K562 (cell line): Measurements from ENCODE around the gene ITGBL1. TPM values are rescaled to one million over a fixed set of nuclear protein-coding genes. Genes with fewer than 3 reads are reported as not detected.

Experiments
- ATAC-seq: fragments of 200-7000 bp; cut with Tn5 transposase; 3 replicates; pipeline ENCODE4 v1.9.1; 2020; ENCODE audit warnings: moderate library complexity
- BruUV-seq: library from RNA; stranded (reverse); fragments of 400-500 nt; replicated peaks from 2 replicates; lab custom pipeline; 2021; lab: Mats Ljungman, UMichigan
- CTCF ChIA-PET: fragments of 300-600 bp; formaldehyde crosslinking; extraction: SDS; loops from one replicate; lab custom pipeline; 2021; ENCODE audit warnings: low intra/inter-chr PET ratio; lab: Yijun Ruan, JAX
- POLR2A ChIA-PET: fragments of 300-600, 350-650 bp; sonication (Branson Sonifier 250); formaldehyde crosslinking; extraction: SDS; loops from one replicate; lab custom pipeline; 2021; ENCODE audit warnings: antibody characterized with exemption, inconsistent platforms; lab: Yijun Ruan, JAX
- DNase-seq, 4 experiments: peaks; one replicate each; pipeline versions ENCODE4 v3.0.0 to v3.0.0-alpha.2; 2011 to 2018; ENCODE audit warnings: low spot score in 3 of 4, mixed read lengths in 3 of 4; ENCODE audit errors: extremely low read depth in 1 of 4
- FAIRE-seq: peaks from 2 replicates; lab custom pipeline; 2011; peaks lifted over from hg19 to GRCh38; lab: Jason Lieb, UNC
- H2AFZ ChIP-seq: 2 replicates; pipeline ENCODE4 v1.6.0; 2011; ENCODE audit warnings: low read depth, low read length, control low read depth, inconsistent platforms
- H3K27ac ChIP-seq: fragments of 200-600 bp; 3 replicates; pipeline ENCODE4 v1.8.0; 2011; ENCODE audit warnings: low read depth, mild to moderate bottlenecking, control low read depth, inconsistent platforms, low read length, moderate library complexity, mixed read lengths; ENCODE audit errors: extremely low read depth
- H3K27me3 ChIP-seq, 2 experiments: fragments of 300-600 bp in 1 of 2; 2 replicates in 1 of 2; 3 replicates in 1 of 2; pipeline versions ENCODE4 v1.6.0 to v1.8.0; 2011; ENCODE audit warnings: inconsistent platforms in 2 of 2, low read length in 2 of 2, mild to moderate bottlenecking in 1 of 2, mixed read lengths in 1 of 2, moderate library complexity in 1 of 2; ENCODE audit not compliant: control insufficient read depth in 2 of 2, insufficient read depth in 2 of 2
- H3K36me3 ChIP-seq: fragments of 300-600 bp; 3 replicates; pipeline ENCODE4 v1.8.0; 2011; ENCODE audit warnings: mild to moderate bottlenecking, low read length, inconsistent platforms; ENCODE audit not compliant: control insufficient read depth, insufficient read depth
- H3K4me1 ChIP-seq, 2 experiments: fragments of 200-600 bp in 1 of 2; replicated peaks in 1 of 2; 2 replicates in 1 of 2; 3 replicates in 1 of 2; pipeline versions ENCODE4 v1.5.1 to v1.8.0; 2011; ENCODE audit warnings: inconsistent platforms in 2 of 2, low read length in 2 of 2, mild to moderate bottlenecking in 1 of 2, mixed read lengths in 1 of 2, moderate library complexity in 1 of 2; ENCODE audit not compliant: control insufficient read depth in 2 of 2, insufficient read depth in 2 of 2
- H3K4me2 ChIP-seq: 2 replicates; pipeline ENCODE4 v1.6.1; 2011; ENCODE audit warnings: low read length, control low read depth, inconsistent platforms, mixed read lengths; ENCODE audit not compliant: insufficient read depth
- H3K4me3 ChIP-seq: fragments of 200-600 bp; sonication (generic), shearing (Covaris generic); 2 replicates; pipeline ENCODE4 v1.5.1; 2016; ENCODE audit warnings: control low read depth, inconsistent platforms
- H3K79me2 ChIP-seq: fragments of 200-600 bp; 3 replicates; pipeline ENCODE4 v1.8.0; 2011; ENCODE audit warnings: low read length, inconsistent platforms; ENCODE audit not compliant: control insufficient read depth, insufficient read depth
- H3K9ac ChIP-seq, 2 experiments: 2 replicates each; pipeline versions ENCODE4 v1.6.0 to v1.6.1; 2011; ENCODE audit warnings: low read depth in 2 of 2, low read length in 2 of 2, control low read depth in 1 of 2, inconsistent platforms in 1 of 2, mild to moderate bottlenecking in 1 of 2, mixed read lengths in 1 of 2; ENCODE audit not compliant: insufficient read depth in 1 of 2
- H3K9me1 ChIP-seq: one replicate; pipeline ENCODE4 v1.6.0; 2011; ENCODE audit warnings: inconsistent platforms, mild to moderate bottlenecking, low read length, moderate library complexity; ENCODE audit not compliant: control insufficient read depth, insufficient read depth
- H3K9me3 ChIP-seq: replicated peaks from 2 replicates; pipeline ENCODE4 v1.5.1; 2011; ENCODE audit warnings: low read depth, low read length, inconsistent platforms; ENCODE audit not compliant: control insufficient read depth, insufficient read depth
- H4K20me1 ChIP-seq: replicated peaks from 2 replicates; pipeline ENCODE4 v1.6.1; 2011; ENCODE audit warnings: low read length, inconsistent platforms, mixed read lengths; ENCODE audit not compliant: control insufficient read depth, insufficient read depth
- CAMTA2 ChIP-seq: fragments of 250-450 bp; sonication (Bioruptor Pico); conservative IDR thresholded peaks from 2 replicates; pipeline ENCODE4 v1.5.1; 2022
- CREM ChIP-seq: IDR thresholded peaks from 2 replicates; pipeline ENCODE4 v1.6.1; 2014; ENCODE audit warnings: antibody characterized with exemption, low read depth
- HDAC8 ChIP-seq: fragments of 450-650 bp; IDR thresholded peaks from 2 replicates; pipeline ENCODE4 v1.6.1; 2016; ENCODE audit warnings: mild to moderate bottlenecking, missing genetic modification characterization, moderate library complexity, missing compliant biosample characterization
- HEY1 ChIP-seq: fragments of 250-450 bp; sonication (Bioruptor Pico); IDR thresholded peaks from 2 replicates; pipeline ENCODE4 v1.5.0; 2020; ENCODE audit warnings: mild to moderate bottlenecking, moderate library complexity, borderline replicate concordance
- MED1 ChIP-seq: sonication (generic); formaldehyde crosslinking; IDR thresholded peaks from 2 replicates; pipeline ENCODE4 v1.8.1; 2023; ENCODE audit warnings: missing genetic modification reagents, borderline replicate concordance
- NR1H2 ChIP-seq: sonication (generic); formaldehyde crosslinking; IDR thresholded peaks from 2 replicates; pipeline ENCODE4 v1.4.0; 2020; ENCODE audit warnings: mild to moderate bottlenecking, missing genetic modification reagents
- SAFB ChIP-seq: fragments of 200-400 bp; formaldehyde crosslinking; IDR thresholded peaks from 2 replicates; pipeline ENCODE4 v1.6.1; 2017; ENCODE audit warnings: low read depth, low read length, borderline replicate concordance
- TEAD1 ChIP-seq, 2 experiments: fragments of 450-650 bp in 1 of 2; sonication (generic) in 1 of 2; formaldehyde crosslinking; IDR thresholded peaks; 2 replicates each; pipeline versions ENCODE4 v1.4.0 to v1.8.0; 2020 to 2022; ENCODE audit warnings: mild to moderate bottlenecking in 2 of 2, missing genetic modification reagents in 1 of 2
- TSHZ1 ChIP-seq: fragments of 250-450 bp; sonication (Bioruptor Pico); IDR thresholded peaks from 2 replicates; pipeline ENCODE4 v1.4.0; 2020; ENCODE audit warnings: mild to moderate bottlenecking, moderate library complexity
- U2AF1 ChIP-seq: fragments of 200-400 bp; formaldehyde crosslinking; optimal IDR thresholded peaks from 2 replicates; pipeline ENCODE3; 2017; ENCODE audit warnings: mild to moderate bottlenecking, low read depth, low read length, moderate library complexity
- XRCC4 ChIP-seq: IDR thresholded peaks from one replicate; pipeline ENCODE4 v1.6.1; 2011; ENCODE audit not compliant: insufficient read depth, insufficient read length; ENCODE audit errors: extremely low read depth
- ZFP91 ChIP-seq: sonication (generic); formaldehyde crosslinking; IDR thresholded peaks from 2 replicates; pipeline ENCODE4 v1.8.0; 2022; ENCODE audit warnings: mild to moderate bottlenecking, missing genetic modification reagents
- ZMIZ1 ChIP-seq, 2 experiments: fragments of 150-350 bp in 1 of 2; IDR thresholded peaks; 2 replicates each; pipeline ENCODE4 v1.6.1; 2012 to 2016; ENCODE audit warnings: low read depth in 2 of 2, low read length in 2 of 2, mild to moderate bottlenecking in 1 of 2, moderate library complexity in 1 of 2
- ZNF24 ChIP-seq: fragments of 450-650 bp; IDR thresholded peaks from 2 replicates; pipeline ENCODE4 v1.6.1; 2016
- ZNF347 ChIP-seq: fragments of 450-650 bp; formaldehyde crosslinking; IDR thresholded peaks from 2 replicates; pipeline ENCODE4 v1.4.0; 2020; ENCODE audit warnings: low read depth, mild to moderate bottlenecking, moderate library complexity
- ZNF57 ChIP-seq: fragments of 450-650 bp; formaldehyde crosslinking; IDR thresholded peaks from 2 replicates; pipeline ENCODE4 v1.4.0; 2020; ENCODE audit warnings: mild to moderate bottlenecking, moderate library complexity
- WGBS: fragments of 100-300 bp; shearing (Covaris generic); methylation state at CpG from one replicate; pipeline ENCODE4 v1.1.6; 2016; ENCODE audit warnings: low coverage, mixed read lengths; ENCODE audit not compliant: insufficient coverage; ENCODE audit errors: missing lambda C conversion rate; 5-methylcytosine and 5-hydroxymethylcytosine counted together
- in situ Hi-C: fragments of 300-500 bp; cut with MboI; formaldehyde crosslinking; loops from 4 replicates; pipeline ENCODE4 v1.15.0; 2018; ENCODE audit warnings: inconsistent platforms, mixed read lengths
- intact Hi-C: fragments of 100-400 bp; cut with micrococcal nuclease; formaldehyde crosslinking; loops from 2 replicates; pipeline ENCODE4 v1.14.2; 2022
- polyA plus RNA-seq, 8 experiments: library from polyadenylated mRNA; depleted of rRNA in 4 of 8; stranded (reverse) in 5 of 8; unstranded in 3 of 8; fragments of >200 nt; fragmentation: Nextera tagmentation in 2 of 8; fragmentation: Illumina TruSeq in 1 of 8; extraction: Ambion mirVana in 2 of 8; extraction: Trizol in 1 of 8; gene quantifications; 2 replicates each; pipeline versions ENCODE4 v1.2.1 to v1.2.3, GENCODE V29; 2011 to 2014; ENCODE audit warnings: inconsistent platforms in 1 of 8, missing spikeins in 1 of 8
- total RNA-seq, 7 experiments: library from RNA; depleted of rRNA in 6 of 7; stranded (reverse); fragments of >200 nt in 6 of 7; fragmentation: Illumina TruSeq in 2 of 7; extraction: Trizol in 2 of 7; gene quantifications; 2 replicates each; pipeline versions ENCODE4 v1.2.1 to v1.2.3, GENCODE V29; 2011 to 2021; ENCODE audit warnings: low replicate concordance in 1 of 7

The ITGBL1 gene
- total and polyA plus RNA-seq, 9 of the 15 experiments (the other 6 are each of a cell fraction or from before 2014, with no cell fraction given), result 0.04 to 0.73 (median 0.32) TPM; not detected in 1

- H3K27ac ChIP-seq, result no peak overlapping the region
- H3K9ac ChIP-seq, result no peak overlapping the region
- intact Hi-C loops, result no loop called here
- H3K4me3 ChIP-seq, result no peak overlapping the region
- H4K20me1 ChIP-seq, result no peaks in the 10 kb centered on the region
- no peak for FAIRE-seq
- no peaks in the 10 kb centered on the region for H3K4me1 ChIP-seq
- ChIA-PET POLR2A (no interaction called here), CTCF (no interaction called here)
- H3K9me1 ChIP-seq, result no peaks in the 10 kb centered on the region
- in situ Hi-C loops, result no loop called here
- BruUV-seq, result no TSS peak
- no peaks in the 10 kb centered on the region for H3K36me3 ChIP-seq
- H3K4me2 ChIP-seq, result no peak overlapping the region
- no peak for ATAC-seq
- no peaks in the 10 kb centered on the region for H3K9me3 ChIP-seq
- H3K27me3 ChIP-seq, result no peaks in the 10 kb centered on the region
- no peaks in the 10 kb centered on the region for H3K79me2 ChIP-seq
- no peak overlapping the region for H2AFZ ChIP-seq
- DNase-seq, result no peak
- WGBS, result 0% methylated on average over 2 of the region's 2 CpGs
- TF ChIP-seq ZNF347 (CRISPR knock-in tag) (no peak), ZNF24 (no peak), U2AF1 (no peak), ZNF57 (CRISPR knock-in tag) (no peak), ZMIZ1 (IDR thresholded peaks at IDR 0.05; ENCODE audit: low read depth in 2 of 2, low read length in 2 of 2) (no peak), MED1 (CRISPR knock-in tag) (no peak), XRCC4 (no peak), NR1H2 (CRISPR knock-in tag) (no peak), HDAC8 (tag) (no peak), SAFB (no peak), CAMTA2 (no peak), TSHZ1 (CRISPR knock-in tag) (no peak), HEY1 (CRISPR knock-in tag) (no peak), TEAD1 (CRISPR knock-in tag; IDR thresholded peaks at IDR 0.05) (no peak), CREM (no peak), ZFP91 (CRISPR knock-in tag) (no peak)
These were observed 255.2 kb downstream of the ITGBL1 start for GRCh38 chr13:101707659-101708058.
